MM.1S (cell line): Measurements from ENCODE around the gene PAK4.

Source experiments
- EZH2 ChIP-seq: fragments of 300-600 bp; sonication (generic); optimal IDR thresholded peaks from 2 replicates; pipeline ENCODE3; 2017; ENCODE audit warnings: low read depth, mild to moderate bottlenecking, antibody characterized with exemption, low read length, mixed read lengths
- EZH2phosphoT487 ChIP-seq: fragments of 300-600 bp; sonication (generic); IDR thresholded peaks from 2 replicates; pipeline ENCODE4 v1.6.1; 2018; ENCODE audit warnings: antibody characterized with exemption, low read length
- TF ChIP-seq, protein P1 (sequence below): fragments of 300-600 bp; sonication (generic); IDR thresholded peaks from 2 replicates; pipeline ENCODE4 v1.5.1; 2016; ENCODE audit warnings: antibody characterized with exemption, low read length, mixed read lengths

DNA sequence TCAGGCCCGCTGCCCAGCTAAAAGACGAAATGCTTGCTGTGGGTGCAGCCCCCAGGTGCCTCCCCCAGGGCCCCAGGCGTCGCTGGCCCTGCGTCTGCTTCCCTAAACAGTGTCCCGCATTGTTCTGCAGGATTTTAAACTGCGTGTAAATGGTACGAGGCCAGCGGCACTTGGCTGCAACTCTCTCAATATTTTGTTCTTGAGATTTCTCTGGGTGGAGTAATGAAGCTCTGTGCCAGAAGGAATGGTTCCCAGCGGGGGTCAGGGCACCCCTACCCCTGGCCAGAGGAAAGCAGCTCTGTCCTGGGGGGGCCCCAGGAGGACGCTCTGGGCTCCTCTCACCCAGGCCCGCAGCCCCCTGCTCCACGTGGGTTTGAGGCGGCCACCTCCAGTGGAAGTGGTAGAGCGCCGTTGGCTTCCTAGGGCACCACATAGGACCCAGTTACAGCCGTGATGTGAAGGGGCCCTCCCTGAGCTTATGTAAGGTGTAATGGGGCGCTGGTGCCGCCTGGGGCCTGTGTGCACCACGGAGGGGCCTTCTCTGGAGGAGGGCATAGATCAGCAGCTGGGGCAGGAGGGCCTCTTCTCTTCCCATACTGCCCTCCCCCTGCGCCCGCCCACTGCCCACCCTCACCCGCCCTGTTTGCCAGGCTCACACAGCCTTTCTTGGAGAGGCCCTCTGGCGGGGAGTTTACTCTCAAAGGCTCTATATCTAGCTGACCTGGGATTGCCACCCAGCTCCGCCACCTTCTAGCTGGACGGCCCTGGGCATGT, 19.8 kb downstream of the PAK4 start:
- TF ChIP-seq, protein P1, sequence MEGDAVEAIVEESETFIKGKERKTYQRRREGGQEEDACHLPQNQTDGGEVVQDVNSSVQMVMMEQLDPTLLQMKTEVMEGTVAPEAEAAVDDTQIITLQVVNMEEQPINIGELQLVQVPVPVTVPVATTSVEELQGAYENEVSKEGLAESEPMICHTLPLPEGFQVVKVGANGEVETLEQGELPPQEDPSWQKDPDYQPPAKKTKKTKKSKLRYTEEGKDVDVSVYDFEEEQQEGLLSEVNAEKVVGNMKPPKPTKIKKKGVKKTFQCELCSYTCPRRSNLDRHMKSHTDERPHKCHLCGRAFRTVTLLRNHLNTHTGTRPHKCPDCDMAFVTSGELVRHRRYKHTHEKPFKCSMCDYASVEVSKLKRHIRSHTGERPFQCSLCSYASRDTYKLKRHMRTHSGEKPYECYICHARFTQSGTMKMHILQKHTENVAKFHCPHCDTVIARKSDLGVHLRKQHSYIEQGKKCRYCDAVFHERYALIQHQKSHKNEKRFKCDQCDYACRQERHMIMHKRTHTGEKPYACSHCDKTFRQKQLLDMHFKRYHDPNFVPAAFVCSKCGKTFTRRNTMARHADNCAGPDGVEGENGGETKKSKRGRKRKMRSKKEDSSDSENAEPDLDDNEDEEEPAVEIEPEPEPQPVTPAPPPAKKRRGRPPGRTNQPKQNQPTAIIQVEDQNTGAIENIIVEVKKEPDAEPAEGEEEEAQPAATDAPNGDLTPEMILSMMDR, result no peak
- TF ChIP-seq EZH2 (no peak), EZH2phosphoT487 (no peak)
